GM19351 (cell line): Measurements from ENCODE around the gene EXOSC3.
"Not testable (repeated sequence)": the region's sequence is repeated elsewhere in the genome, so short reads cannot be mapped to it uniquely, and the experiment has no call there.

Source experiments
- ATAC-seq: cut with Tn5 transposase; IDR thresholded peaks from one replicate; pipeline ENCODE4 v1.9.1; 2021; ENCODE audit warnings: mild to moderate bottlenecking, moderate library complexity; ENCODE audit not compliant: unreplicated experiment

EXOSC3 gene

GRCh38 chr9:37776328-37776727 lies 8.5 kb downstream of the EXOSC3 start:
- ATAC-seq, result no peak

DNA sequence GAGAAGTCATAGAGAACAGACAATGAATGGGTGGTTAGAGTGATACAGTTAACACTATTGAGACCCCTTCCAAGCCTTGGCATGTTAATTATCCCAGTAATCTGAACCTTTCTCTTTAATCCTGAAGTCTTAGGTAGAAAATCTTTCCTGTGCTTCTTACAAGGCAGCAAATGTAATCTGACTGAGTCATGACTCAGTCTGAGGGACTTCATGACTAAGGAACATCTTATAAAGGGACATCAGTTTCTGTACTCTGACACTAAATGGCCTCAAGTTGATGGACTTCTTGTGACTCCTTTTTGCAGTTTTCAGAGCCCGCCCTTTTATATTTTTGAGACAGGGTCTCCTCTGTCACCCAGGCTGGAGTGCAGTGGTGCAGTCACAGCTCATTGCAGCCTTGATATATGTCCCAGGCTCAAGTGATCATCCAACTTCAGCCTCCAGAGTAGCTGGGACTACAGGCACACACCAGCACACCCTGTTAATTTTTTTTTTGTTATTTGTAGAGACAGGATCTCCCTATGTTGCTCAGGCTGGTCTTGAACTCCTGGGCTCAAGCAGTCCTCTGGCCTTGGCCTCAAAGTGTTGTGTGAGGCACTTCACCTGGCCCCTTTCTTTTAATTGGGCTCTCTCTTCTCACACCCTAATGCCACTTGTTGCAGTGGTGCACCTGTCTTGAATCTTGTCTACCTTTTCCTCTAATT lies 9.5 kb downstream of the EXOSC3 start:
- no peak for ATAC-seq

DNA sequence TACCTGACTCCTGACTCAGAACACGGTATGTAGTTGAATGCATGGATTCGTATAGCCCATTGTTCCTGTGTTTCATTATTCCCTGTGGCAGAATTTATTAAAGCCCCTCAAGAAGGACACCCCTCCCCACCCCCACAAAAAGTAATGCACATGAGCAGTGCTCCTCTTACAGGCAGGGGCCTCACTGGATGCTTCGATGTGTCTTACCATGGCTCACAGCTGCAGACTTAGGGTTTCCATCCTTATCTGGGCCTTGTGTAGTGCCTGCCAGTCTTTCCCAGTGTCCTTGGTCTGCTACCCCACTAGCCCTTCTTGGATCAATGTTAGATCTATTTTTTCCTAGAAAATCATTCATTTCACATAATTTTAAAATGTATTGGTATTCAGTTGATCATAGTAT lies 14.9 kb downstream of the EXOSC3 start:
- no peak for ATAC-seq

GRCh38 chr9:37769306-37769705 lies 15.6 kb downstream of the EXOSC3 start:
- ATAC-seq, result no peak

GRCh38 chr9:37765263-37765662 lies 19.6 kb downstream of the EXOSC3 start:
- not testable (repeated sequence) for ATAC-seq

- ATAC-seq, result no peak
Measured at GRCh38 chr9:37761511-37761910, 23.4 kb downstream of the EXOSC3 start.

DNA sequence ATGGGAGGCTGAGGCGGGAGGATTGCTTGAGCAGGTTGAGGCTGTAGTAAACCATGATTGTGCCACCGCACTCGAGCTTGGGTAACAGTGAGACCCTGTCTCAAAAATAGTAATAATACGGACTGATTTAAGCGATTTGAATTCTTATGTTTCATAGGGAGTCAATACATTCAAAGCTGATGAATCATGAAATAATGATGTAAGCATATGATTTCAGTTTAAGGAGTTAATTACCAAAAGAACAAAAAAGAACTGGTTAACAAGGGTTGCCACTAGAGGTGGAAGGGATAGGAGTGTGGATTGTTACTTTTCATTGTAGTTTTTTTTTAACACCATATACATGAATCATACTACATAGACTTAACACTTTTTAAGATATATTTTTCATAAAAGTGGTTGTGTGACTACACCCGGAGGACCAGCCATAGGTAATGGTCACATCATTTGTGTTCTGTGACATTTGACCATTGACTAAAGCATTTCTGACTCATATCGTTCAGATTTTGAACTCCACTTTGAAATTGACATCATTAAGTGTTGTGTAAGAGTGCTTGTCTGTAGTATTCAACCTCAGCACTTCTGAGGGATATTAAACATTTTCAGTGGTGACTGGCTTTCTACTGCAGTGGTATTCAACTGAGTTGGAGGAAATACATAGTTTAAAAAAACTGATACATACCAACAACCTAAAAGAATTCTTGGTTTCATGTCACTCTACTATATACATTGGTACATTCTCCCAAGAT lies 24.3 kb downstream of the EXOSC3 start:
- ATAC-seq, result no peak

GRCh38 chr9:37758747-37759146 lies 26.1 kb downstream of the EXOSC3 start:
- no peak for ATAC-seq

- ATAC-seq, result peak; percentile 93
Measured at GRCh38 chr9:37753489-37754190, 31.2 kb downstream of the EXOSC3 start, which contains the start of gene TRMT10B. TSS of gene TRMT10B (plus strand) at chr9:37753805. CDS start at chr9:37761932, 8,127 bp downstream.

- ATAC-seq, result no peak
Measured at GRCh38 chr9:37752642-37753488, 32.0 kb downstream of the EXOSC3 start.

DNA sequence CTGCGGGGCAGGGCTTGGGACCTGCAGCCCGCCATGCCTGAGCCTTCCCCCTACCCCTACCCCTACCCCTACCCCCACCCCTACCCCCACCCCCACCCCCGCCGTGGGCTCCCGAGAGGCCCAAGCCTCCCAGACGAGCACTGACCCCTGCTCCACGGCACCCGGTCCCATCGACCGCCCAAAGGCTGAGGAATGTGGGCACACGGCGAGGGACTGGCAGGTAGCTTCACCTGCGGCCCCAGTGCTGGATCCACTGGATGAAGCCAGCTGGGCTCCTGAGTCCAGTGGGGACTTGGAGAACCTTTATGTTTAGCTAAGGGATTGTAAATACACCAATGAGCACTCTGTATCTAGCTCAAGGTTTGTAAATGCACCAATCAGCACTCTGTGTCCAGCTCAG lies 32.8 kb downstream of the EXOSC3 start:
- ATAC-seq, result not testable (repeated sequence)

DNA sequence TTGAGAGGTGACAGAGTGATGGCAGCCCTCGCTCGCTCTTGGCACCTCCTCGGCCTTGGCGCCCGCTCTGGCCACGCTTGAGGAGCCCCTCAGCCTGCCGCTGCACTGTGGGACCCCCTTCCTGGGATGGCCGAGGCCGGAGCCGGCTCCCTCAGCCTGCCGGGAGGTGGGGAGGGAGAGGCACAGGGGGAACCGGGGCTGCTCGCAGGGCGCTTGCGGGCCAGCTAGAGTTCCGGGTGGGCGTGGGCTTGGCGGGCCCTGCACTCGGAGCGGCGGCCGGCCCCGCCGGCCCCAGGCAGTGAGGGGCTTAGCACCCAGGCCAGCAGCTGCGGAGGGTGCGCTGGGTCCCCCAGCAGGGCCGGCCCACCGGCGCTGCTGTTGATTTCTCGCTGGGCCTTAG lies 33.2 kb downstream of the EXOSC3 start:
- not testable (repeated sequence) for ATAC-seq

- no peak for ATAC-seq
Measured at GRCh38 chr9:37751186-37751585, 33.7 kb downstream of the EXOSC3 start.

- no peak for ATAC-seq
Measured at GRCh38 chr9:37749129-37749528, 35.7 kb downstream of the EXOSC3 start.

DNA sequence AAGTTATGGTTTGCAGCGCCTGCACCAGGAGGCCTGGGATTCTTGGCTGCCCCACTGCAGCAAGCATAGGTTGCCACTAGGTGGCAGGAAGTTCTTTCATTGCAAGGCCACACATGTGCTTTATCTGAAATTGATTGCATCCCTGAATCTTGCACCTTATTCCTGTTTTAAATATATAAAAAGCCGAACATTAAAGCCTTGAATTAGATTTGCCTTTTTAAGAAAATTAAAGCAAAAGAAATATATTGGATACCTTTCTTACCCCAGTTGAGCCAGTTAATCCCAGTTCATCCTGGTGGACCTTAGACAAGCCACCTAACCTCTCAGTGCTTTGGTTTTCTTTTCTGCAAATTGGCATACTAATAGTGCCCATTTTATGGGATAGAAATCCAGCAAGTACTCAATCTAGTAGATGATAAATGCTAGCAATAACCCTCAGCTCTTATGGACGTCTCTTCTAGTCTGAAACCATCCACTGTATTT lies 37.6 kb downstream of the EXOSC3 start:
- peak; percentile 84 for ATAC-seq

GRCh38 chr9:37746448-37747270 lies 38.2 kb downstream of the EXOSC3 start:
- no peak for ATAC-seq

GRCh38 chr9:37745970-37746369 lies 38.9 kb downstream of the EXOSC3 start:
- no peak for ATAC-seq

DNA sequence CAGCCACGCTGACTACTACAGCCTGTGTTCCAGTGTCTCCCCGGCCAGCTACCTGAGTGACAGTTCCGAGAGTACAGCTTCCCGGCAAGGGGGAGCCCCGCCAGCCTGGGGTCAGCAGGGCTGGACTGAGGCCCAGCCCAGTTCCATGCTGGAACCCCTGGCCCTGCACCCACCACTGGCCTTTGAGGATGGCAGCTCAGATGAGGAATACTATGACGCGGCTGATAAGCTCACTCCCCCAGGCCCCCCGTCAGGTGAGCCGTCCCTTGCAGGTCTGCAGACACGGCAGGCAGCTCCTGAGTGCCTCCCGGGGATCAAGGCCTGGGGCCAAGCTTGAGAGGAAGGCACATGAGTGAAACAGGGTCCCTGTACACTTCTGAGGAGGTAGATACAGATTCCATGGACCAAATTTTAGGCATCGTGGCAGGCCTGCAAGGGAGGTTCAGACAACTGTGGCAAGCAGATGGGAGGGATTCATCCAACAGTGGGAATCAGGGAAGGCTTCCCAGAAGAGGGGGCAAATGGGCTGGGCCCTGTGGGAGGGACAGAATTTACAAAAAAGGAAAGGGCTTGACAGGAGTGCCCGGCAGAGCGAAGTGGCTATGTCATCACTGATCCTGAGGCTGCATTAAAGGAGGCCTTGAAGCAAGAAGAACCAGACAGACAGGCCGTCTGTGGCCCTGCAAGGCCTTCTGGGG lies 44.1 kb downstream of the EXOSC3 start:
- no peak for ATAC-seq

GRCh38 chr9:37740128-37740527 lies 44.7 kb downstream of the EXOSC3 start:
- ATAC-seq, result no peak
